ENCODE measurements around the gene HACD1.

DNA sequence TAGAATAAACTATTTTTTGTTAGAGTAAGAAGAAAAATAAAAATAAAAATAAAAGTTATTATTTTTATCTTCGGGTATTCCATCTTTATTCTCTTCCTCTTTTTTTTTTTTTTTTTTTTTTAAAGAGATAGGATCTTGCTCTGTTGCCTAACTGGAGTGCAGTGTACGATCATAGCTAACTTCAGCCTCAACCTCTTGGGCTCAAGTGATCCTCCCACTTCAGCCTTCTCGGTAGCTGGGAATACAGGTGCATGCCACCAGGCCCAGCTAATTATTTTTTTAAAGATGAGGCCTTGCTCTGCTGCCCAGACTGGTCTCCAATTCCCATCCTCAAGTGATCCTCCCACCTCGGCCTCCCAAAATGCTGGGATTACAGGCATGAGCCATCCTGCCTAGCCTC is 42.2 kb upstream of the HACD1 start:
- TF ChIP-seq, protein P1, sequence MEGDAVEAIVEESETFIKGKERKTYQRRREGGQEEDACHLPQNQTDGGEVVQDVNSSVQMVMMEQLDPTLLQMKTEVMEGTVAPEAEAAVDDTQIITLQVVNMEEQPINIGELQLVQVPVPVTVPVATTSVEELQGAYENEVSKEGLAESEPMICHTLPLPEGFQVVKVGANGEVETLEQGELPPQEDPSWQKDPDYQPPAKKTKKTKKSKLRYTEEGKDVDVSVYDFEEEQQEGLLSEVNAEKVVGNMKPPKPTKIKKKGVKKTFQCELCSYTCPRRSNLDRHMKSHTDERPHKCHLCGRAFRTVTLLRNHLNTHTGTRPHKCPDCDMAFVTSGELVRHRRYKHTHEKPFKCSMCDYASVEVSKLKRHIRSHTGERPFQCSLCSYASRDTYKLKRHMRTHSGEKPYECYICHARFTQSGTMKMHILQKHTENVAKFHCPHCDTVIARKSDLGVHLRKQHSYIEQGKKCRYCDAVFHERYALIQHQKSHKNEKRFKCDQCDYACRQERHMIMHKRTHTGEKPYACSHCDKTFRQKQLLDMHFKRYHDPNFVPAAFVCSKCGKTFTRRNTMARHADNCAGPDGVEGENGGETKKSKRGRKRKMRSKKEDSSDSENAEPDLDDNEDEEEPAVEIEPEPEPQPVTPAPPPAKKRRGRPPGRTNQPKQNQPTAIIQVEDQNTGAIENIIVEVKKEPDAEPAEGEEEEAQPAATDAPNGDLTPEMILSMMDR (IDR thresholded peaks at IDR 0.05; ENCODE audit: extremely low read depth in 1 of 2, insufficient read depth in 1 of 2, low read depth in 1 of 2, low read length in 2 of 2), result no peak
- TF ChIP-seq EZH2 (IDR thresholded peaks at IDR 0.05; ENCODE audit: borderline replicate concordance, low read depth, low read length, severe bottlenecking), result no peak
- no peak for TF ChIP-seq POLR2AphosphoS5 (IDR thresholded peaks at IDR 0.05; ENCODE audit: insufficient read depth, low read depth, low read length)
- TF ChIP-seq FOS (IDR thresholded peaks at IDR 0.05; ENCODE audit: borderline replicate concordance, insufficient read depth, low read length), result no peak
- no peak for TF ChIP-seq POLR2A (IDR thresholded peaks at IDR 0.05; ENCODE audit: low read depth, low read length)

Data from endothelial cell of umbilical vein (primary cell).